Heart left ventricle (tissue), 16 donors: ENCODE data around the gene UBXN1. TPM values are rescaled to one million over a fixed set of nuclear protein-coding genes. Genes with fewer than 3 reads are reported as not detected.

Experiments
- ATAC-seq, 4 donors: fragments of 200-7000 bp; cut with Tn5 transposase; one replicate each; pipeline ENCODE4 v1.9.1; 2020 to 2022; ENCODE audit warnings: moderate library complexity in 4 of 4, mild to moderate bottlenecking in 3 of 4, moderate number of reproducible peaks in 1 of 4
- DNase-seq, 5 donors: peaks; one replicate each; pipeline ENCODE4 v3.0.0-alpha.2; 2020
- H3K27ac ChIP-seq, 12 donors: fragments of 200-600 bp; sonication (generic) in 4 of 12; one replicate each; pipeline versions ENCODE4 v1.5.0 to v1.8.0; 2016 to 2022; ENCODE audit warnings: mild to moderate bottlenecking in 2 of 12
- H3K27me3 ChIP-seq, 9 donors: fragments of 200-600 bp; sonication (generic) in 2 of 9; one replicate each; pipeline versions ENCODE4 v1.5.1 to v1.8.0; 2016 to 2022; ENCODE audit warnings: mild to moderate bottlenecking in 3 of 9
- H3K36me3 ChIP-seq, 9 donors: fragments of 200-600 bp; sonication (generic) in 2 of 9; one replicate each; pipeline versions ENCODE4 v1.5.0 to v1.8.0; 2018 to 2022; ENCODE audit warnings: mild to moderate bottlenecking in 2 of 9
- H3K4me1 ChIP-seq, 12 donors: fragments of 200-600 bp; sonication (generic) in 4 of 12; one replicate each; pipeline versions ENCODE4 v1.5.0 to v1.8.0; 2016 to 2022; ENCODE audit warnings: mild to moderate bottlenecking in 3 of 12
- H3K4me3 ChIP-seq, 12 donors: fragments of 200-600 bp; sonication (generic) in 4 of 12; one replicate each; pipeline versions ENCODE4 v1.5.0 to v1.8.0; 2017 to 2022; ENCODE audit warnings: mild to moderate bottlenecking in 9 of 12, moderate library complexity in 4 of 12
- H3K9me3 ChIP-seq, 12 donors: fragments of 200-600 bp; sonication (generic) in 4 of 12; one replicate each; pipeline versions ENCODE4 v1.5.0 to v1.8.0; 2016 to 2022; ENCODE audit warnings: mild to moderate bottlenecking in 1 of 12
- CTCF ChIP-seq, 12 donors: fragments of 200-600 bp; sonication (generic) in 4 of 12; IDR thresholded peaks; one replicate each; pipeline versions ENCODE4 v1.5.0 to v1.8.0; 2018 to 2022; ENCODE audit warnings: antibody characterized with exemption in 12 of 12, mild to moderate bottlenecking in 5 of 12
- POLR2A ChIP-seq, 2 donors: fragments of 450-650 bp; IDR thresholded peaks; one replicate each; pipeline ENCODE4 v1.6.1; 2017; ENCODE audit warnings: antibody characterized with exemption in 2 of 2, mild to moderate bottlenecking in 2 of 2, moderate library complexity in 2 of 2
- WGBS, 4 donors: extraction: QIAGEN DNeasy Blood & Tissue Kit in 2 of 4; methylation state at CpG; one replicate each; pipeline versions ENCODE4 v1.1.5 to v1.1.7; 2013 to 2018; 5-methylcytosine and 5-hydroxymethylcytosine counted together
- intact Hi-C, 10 donors: fragments of 100-400 bp; cut with DNase I; formaldehyde crosslinking; loops; one replicate each; pipeline versions ENCODE4 v1.11.1 to v1.14.2; 2022
- polyA plus RNA-seq, 2 donors: library from polyadenylated mRNA; stranded (reverse); fragments of 200-250 nt; gene quantifications; one replicate each; pipeline ENCODE4 v1.2.3, GENCODE V29; 2013
- total RNA-seq, 9 donors: library from RNA; depleted of rRNA in 2 of 9; stranded (reverse); fragments of >200 nt in 2 of 9; fragmentation: NEBNext Ultra II Directional in 3 of 9; extraction: Animal tissue kit (Norgen Biotek cat#: 25700) in 3 of 9; gene quantifications; one replicate each; pipeline versions ENCODE4 v1.1.0 to v1.2.4, GENCODE V29; 2016 to 2023
- donor health status: ischemic (EF 13 %, LVEDD 7.1; RV severe dilation, severe dysfunction).
- donor health status: healthy with polysubstance abuse.
- donor health status: DM: no; HTN: yes; CAD: no.
- donor health status: DM: no; HTN: no; CAD: no.
- donor health status: ischemic (EF 25% LVEDD 6.9; RV normal size, moderate dysfunction).
- donor health status: ischemic (EF 25% LVEDD 5.7; RV mildly dilated, moderate dysfunction).
- donor health status: healthy.
- donor health status: DM: yes; HTN: yes; CAD: no.
- donor health status: ischemic (EF 35%, LVEDD 5.7; RV mildly dilated, moderate dysfunction).
- donor health status: nonischemic (EF 11% LVEDD 7.7; RV severe dilation, severe dysfunction).
- donor health status: DM: yes; HTN: yes; CAD: no.
- donor health status: PGD.
- donor health status: ischemic (EF 29% LVEDD 5.4; RV normal size, mild dysfunction).
- donor health status: nonischemic (EF 23%, LVEDD 6.1; RV moderate dilation, normal function).

Gene UBXN1
- total and polyA plus RNA-seq, 11 donors, result 69.2 to 188 (median 83.2) TPM

GRCh38 chr11:62682518-62682917 lies 3.6 kb upstream of the UBXN1 start:
- TF ChIP-seq POLR2A (IDR thresholded peaks at IDR 0.05) (no peak), CTCF (IDR thresholded peaks at IDR 0.05) (no peak)
- peaks cover 5 to 32% (median 20%) of the 10 kb centered on the region in 12 donors for H3K4me1 ChIP-seq
- H3K27ac ChIP-seq, result no peak overlapping the region
- ATAC-seq (no peak), DNase-seq (no peak)
- H3K27me3 ChIP-seq, result peaks cover 0 to under 1% (median 0%) of the 10 kb centered on the region in 9 donors
- H3K36me3 ChIP-seq, result peaks cover 0 to 7% (median 5%) of the 10 kb centered on the region in 9 donors
- no peak overlapping the region for H3K4me3 ChIP-seq
- no peaks in the 10 kb centered on the region for H3K9me3 ChIP-seq
- 91 to 95% (median 94%) methylated on average over 7 of the region's 7 CpGs for WGBS, 4 donors
- intact Hi-C loops, result loop anchor here in 1 of 10 donors (2.0 kb wide), 1 partner anchor 22 kb away; no protein-coding TSS in a partner anchor

- DNase-seq, result peak in 4 of 5 donors; percentile 40 to 57 (median 52)
- TF ChIP-seq CTCF (IDR thresholded peaks at IDR 0.05) (peak; percentile 38 to 70 (median 55)), POLR2A (IDR thresholded peaks at IDR 0.05) (no peak)
- peaks cover 6 to 45% (median 21%) of the 10 kb centered on the region in 12 donors for H3K4me1 ChIP-seq
- WGBS, 4 donors, result 30 to 48% (median 42%) methylated on average over 4 of the region's 4 CpGs
- peak; percentile 61 to 80 (median 72) for ATAC-seq
- intact Hi-C loops, result loop anchor here in 1 of 10 donors (2.0 kb wide), 1 partner anchor 14 kb away; no protein-coding TSS in a partner anchor
- peak overlapping the region in 7 of 12 donors; percentile 3 to 55 (median 24) for H3K27ac ChIP-seq
- no peaks in the 10 kb centered on the region for H3K9me3 ChIP-seq
- H3K36me3 ChIP-seq, result peaks cover 0 to 24% (median 20%) of the 10 kb centered on the region in 9 donors
- H3K27me3 ChIP-seq, result no peaks in the 10 kb centered on the region
- H3K4me3 ChIP-seq, result no peak overlapping the region
Observed at GRCh38 chr11:62680825-62681240, 2.0 kb upstream of the UBXN1 start.

- intact Hi-C loops, result loop anchor here in 1 of 10 donors (5.0 kb wide), 1 partner anchor 76 kb away; the partner anchor contains the start of gene MTA2
Observed at GRCh38 chr11:62678433-62678769, 472 bp downstream of the UBXN1 start.

More at GRCh38 chr11:62678433-62678769, 472 bp downstream of the UBXN1 start:
- Histone ChIP-seq H3K4me3 (peak overlapping the region; percentile 61 to 100 (median 94)), H3K9me3 (no peaks in the 10 kb centered on the region), H3K36me3 (peaks cover 0 to 48% (median 42%) of the 10 kb centered on the region in 9 donors), H3K27me3 (no peaks in the 10 kb centered on the region), H3K4me1 (peaks cover 6 to 47% (median 21%) of the 10 kb centered on the region in 12 donors), H3K27ac (peak overlapping the region; percentile 76 to 96 (median 89))
- ATAC-seq (peak in 1 of 4 donors; percentile 4), DNase-seq (peak in 1 of 5 donors; percentile 65)
- TF ChIP-seq POLR2A (IDR thresholded peaks at IDR 0.05), result no peak
- no peak for TF ChIP-seq CTCF (IDR thresholded peaks at IDR 0.05)
- 2 to 5% (median 4%) methylated on average over 10 to 16 of the region's 16 CpGs for WGBS, 4 donors
